ENCODE measurements around the gene PLAC1. TPM values are rescaled to one million over a fixed set of nuclear protein-coding genes. Genes with fewer than 3 reads are reported as not detected.

PLAC1 gene
- total RNA-seq, 2 donors from 2014 or later: not detected

- intact Hi-C loops (cut with DNase I, micrococcal nuclease): no loop called here
- ATAC-seq (no peak), DNase-seq (no peak)
These were observed 55.9 kb downstream of the PLAC1 start for GRCh38 chrX:134602410-134602809.

GRCh38 chrX:134601240-134601765 lies 57.0 kb downstream of the PLAC1 start:
- intact Hi-C loops (cut with DNase I, micrococcal nuclease): no loop called here
- DNase-seq (no peak), ATAC-seq (no peak)

GRCh38 chrX:134600714-134601113 lies 57.6 kb downstream of the PLAC1 start:
- DNase-seq (no peak), ATAC-seq (no peak)
- intact Hi-C loops (cut with DNase I, micrococcal nuclease): no loop called here

GRCh38 chrX:134599184-134599914 lies 58.9 kb downstream of the PLAC1 start:
- DNase-seq (no peak), ATAC-seq (no peak)
- intact Hi-C loops (cut with DNase I, micrococcal nuclease): no loop called here

- no peak for ATAC-seq
- intact Hi-C loops (cut with DNase I, micrococcal nuclease): no loop called here
- DNase-seq: no peak
These were observed 66.0 kb downstream of the PLAC1 start for GRCh38 chrX:134592303-134592702.

GRCh38 chrX:134591502-134591901 lies 66.8 kb downstream of the PLAC1 start:
- intact Hi-C loops (cut with DNase I, micrococcal nuclease): no loop called here
- DNase-seq: no peak
- ATAC-seq: no peak

GRCh38 chrX:134588806-134589205 lies 69.5 kb downstream of the PLAC1 start:
- DNase-seq: no peak
- intact Hi-C loops (cut with DNase I, micrococcal nuclease): no loop called here
- ATAC-seq: no peak

- intact Hi-C loops (cut with DNase I, micrococcal nuclease): no loop called here
- no peak for ATAC-seq
These were observed 77.4 kb downstream of the PLAC1 start for GRCh38 chrX:134580907-134581306.

GRCh38 chrX:134573683-134574035 lies 84.6 kb downstream of the PLAC1 start:
- intact Hi-C loops (cut with DNase I, micrococcal nuclease): no loop called here
- ATAC-seq (no peak), DNase-seq (no peak)

More at GRCh38 chrX:134580907-134581306, 77.4 kb downstream of the PLAC1 start:
- no peak for DNase-seq

GRCh38 chrX:134572816-134573682 lies 85.2 kb downstream of the PLAC1 start:
- intact Hi-C loops (cut with DNase I, micrococcal nuclease): no loop called here
- ATAC-seq (no peak), DNase-seq (no peak)

GRCh38 chrX:134571796-134572195 lies 86.5 kb downstream of the PLAC1 start:
- intact Hi-C loops (cut with DNase I, micrococcal nuclease): no loop called here
- no peak for DNase-seq
- no peak for ATAC-seq

GRCh38 chrX:134570899-134571298 lies 87.4 kb downstream of the PLAC1 start:
- ATAC-seq (no peak), DNase-seq (no peak)
- intact Hi-C loops (cut with DNase I, micrococcal nuclease): no loop called here

- DNase-seq (no peak), ATAC-seq (no peak)
- intact Hi-C loops (cut with DNase I, micrococcal nuclease): no loop called here
These were observed 87.8 kb downstream of the PLAC1 start for GRCh38 chrX:134570509-134570846.

- intact Hi-C loops (cut with DNase I, micrococcal nuclease): no loop called here
- no peak for DNase-seq
- no peak for ATAC-seq
These were observed 89.0 kb downstream of the PLAC1 start for GRCh38 chrX:134569306-134569705.

- no peak for ATAC-seq
- intact Hi-C loops (cut with DNase I, micrococcal nuclease): no loop called here
- DNase-seq: no peak
These were observed 89.8 kb downstream of the PLAC1 start for GRCh38 chrX:134568285-134569016.

- intact Hi-C loops (cut with DNase I, micrococcal nuclease): no loop called here
- ATAC-seq (no peak), DNase-seq (no peak)
These were observed 91.8 kb downstream of the PLAC1 start for GRCh38 chrX:134566506-134566905.

GRCh38 chrX:134562002-134562401 lies 96.3 kb downstream of the PLAC1 start:
- ATAC-seq (no peak), DNase-seq (no peak)
- intact Hi-C loops (cut with DNase I, micrococcal nuclease): no loop called here

GRCh38 chrX:134558133-134558532 lies 100.1 kb downstream of the PLAC1 start:
- DNase-seq (no peak), ATAC-seq (no peak)
- intact Hi-C loops (cut with DNase I, micrococcal nuclease): no loop called here

GRCh38 chrX:134554291-134554690 lies 104.0 kb downstream of the PLAC1 start:
- no peak for ATAC-seq
- intact Hi-C loops (cut with DNase I, micrococcal nuclease): no loop called here

GRCh38 chrX:134552351-134552750 lies 105.9 kb downstream of the PLAC1 start:
- DNase-seq (no peak), ATAC-seq (no peak)
- intact Hi-C loops (cut with DNase I, micrococcal nuclease): no loop called here

More at GRCh38 chrX:134554291-134554690, 104.0 kb downstream of the PLAC1 start:
- DNase-seq: no peak
